Neural cell (in vitro differentiated cells): Measurements from ENCODE around the gene SYT11. TPM values are rescaled to one million over a fixed set of nuclear protein-coding genes. Genes with fewer than 3 reads are reported as not detected.

Experiments
- H2AFZ ChIP-seq: fragments of 200-600, 300-800 bp; sonication (generic), shearing (Covaris generic); 2 replicates; pipeline ENCODE4 v1.6.0; 2014; ENCODE audit warnings: low read depth, mild to moderate bottlenecking, antibody characterized with exemption, low read length, moderate library complexity
- H3F3A ChIP-seq: fragments of 200-600 bp; shearing (Covaris generic); 2 replicates; pipeline ENCODE4 v1.6.1; 2016; ENCODE audit warnings: mild to moderate bottlenecking, moderate library complexity, mixed read lengths, antibody characterized with exemption, low read length; ENCODE audit not compliant: insufficient read depth, poor library complexity, severe bottlenecking
- H3K27ac ChIP-seq: fragments of 200-600, 300-800 bp; sonication (generic), shearing (Covaris generic); 2 replicates; pipeline ENCODE4 v1.5.1; 2014; ENCODE audit warnings: mild to moderate bottlenecking, low read length, moderate library complexity
- H3K27me3 ChIP-seq: fragments of 300-800, 200-600 bp; sonication (generic), shearing (Covaris generic); 2 replicates; pipeline ENCODE4 v1.6.0; 2014; ENCODE audit warnings: mild to moderate bottlenecking, low read depth, low read length, moderate library complexity; ENCODE audit not compliant: insufficient read depth
- H3K36me3 ChIP-seq: fragments of 300-800, 200-600 bp; sonication (generic), shearing (Covaris generic); 2 replicates; pipeline ENCODE4 v1.5.1; 2014; ENCODE audit warnings: mild to moderate bottlenecking, antibody characterized with exemption, low read length, moderate library complexity; ENCODE audit not compliant: insufficient read depth
- H3K4me2 ChIP-seq: fragments of 300-800, 200-600 bp; sonication (generic), shearing (Covaris generic); 2 replicates; pipeline ENCODE4 v1.6.0; 2014; ENCODE audit warnings: mild to moderate bottlenecking, low read length
- H3K4me3 ChIP-seq: fragments of 300-800, 200-600 bp; sonication (generic), shearing (Covaris generic); 2 replicates; pipeline ENCODE4 v1.5.1; 2014; ENCODE audit warnings: mild to moderate bottlenecking, low read length, moderate library complexity
- H3K79me2 ChIP-seq: fragments of 200-600 bp; shearing (Covaris generic); replicated peaks from 2 replicates; pipeline ENCODE4 v1.6.0; 2014; ENCODE audit warnings: mild to moderate bottlenecking, low read length, moderate library complexity; ENCODE audit not compliant: insufficient read depth
- H3K9ac ChIP-seq: fragments of 300-800, 200-600 bp; sonication (generic), shearing (Covaris generic); 2 replicates; pipeline ENCODE4 v1.6.1; 2016; ENCODE audit warnings: mild to moderate bottlenecking, low read length, mixed read lengths
- H3K9me2 ChIP-seq: fragments of 200-600 bp; shearing (Covaris generic); 2 replicates; pipeline ENCODE4 v1.6.1; 2016; ENCODE audit warnings: mild to moderate bottlenecking, low read length, mixed read lengths; ENCODE audit not compliant: insufficient read depth
- H3K9me3 ChIP-seq: fragments of 200-600, 300-800 bp; sonication (generic), shearing (Covaris generic); 2 replicates; pipeline ENCODE4 v1.6.1; 2016; ENCODE audit warnings: mild to moderate bottlenecking, mixed run types, low read length, moderate library complexity, mixed read lengths
- H4K20me1 ChIP-seq: fragments of 200-600 bp; shearing (Covaris generic); 2 replicates; pipeline ENCODE4 v1.6.1; 2016; ENCODE audit warnings: mild to moderate bottlenecking, mixed run types; ENCODE audit not compliant: insufficient read depth
- EP300 ChIP-seq: fragments of 450-650 bp; conservative IDR thresholded peaks from 2 replicates; pipeline ENCODE4 v1.6.1; 2014; ENCODE audit warnings: antibody characterized with exemption, mild to moderate bottlenecking, moderate library complexity; ENCODE audit not compliant: poor library complexity, severe bottlenecking
- EZH2 ChIP-seq: fragments of 200-600, 300-800 bp; shearing (Covaris generic), sonication (generic); IDR thresholded peaks from 2 replicates; pipeline ENCODE4 v1.6.1; 2014; ENCODE audit warnings: antibody characterized with exemption, low read length, borderline replicate concordance, mild to moderate bottlenecking; ENCODE audit not compliant: insufficient read depth, poor library complexity, severe bottlenecking
- MXI1 ChIP-seq: fragments of 450-650 bp; conservative IDR thresholded peaks from 2 replicates; pipeline ENCODE4 v1.6.1; 2014; ENCODE audit warnings: antibody characterized with exemption, mild to moderate bottlenecking; ENCODE audit not compliant: poor library complexity, severe bottlenecking
- POLR2AphosphoS5 ChIP-seq: IDR thresholded peaks from 2 replicates; pipeline ENCODE4 v1.6.1; 2012
- RAD21 ChIP-seq: fragments of 450-650 bp; conservative IDR thresholded peaks from 2 replicates; pipeline ENCODE4 v1.6.1; 2014; ENCODE audit warnings: antibody characterized with exemption, mild to moderate bottlenecking, moderate library complexity
- SMC3 ChIP-seq: fragments of 450-650 bp; conservative IDR thresholded peaks from 2 replicates; pipeline ENCODE4 v1.6.1; 2014; ENCODE audit warnings: antibody characterized with exemption, mild to moderate bottlenecking, moderate library complexity; ENCODE audit not compliant: poor library complexity
- TAF1 ChIP-seq: IDR thresholded peaks from 2 replicates; pipeline ENCODE4 v1.6.1; 2012; ENCODE audit warnings: low read depth
- polyA plus RNA-seq: library from polyadenylated mRNA; depleted of rRNA; stranded (reverse); fragments of >200 nt; gene quantifications from 2 replicates; pipeline ENCODE4 v1.2.3, GENCODE V29; 2014
- TF ChIP-seq, protein P1 (sequence below): IDR thresholded peaks from 2 replicates; pipeline ENCODE4 v1.6.1; 2012; ENCODE audit warnings: borderline replicate concordance
- TF ChIP-seq, protein P2 (sequence below): fragments of 450-650 bp; IDR thresholded peaks from 2 replicates; pipeline ENCODE4 v1.5.1; 2014; ENCODE audit warnings: antibody characterized with exemption, mild to moderate bottlenecking, moderate library complexity; ENCODE audit not compliant: poor library complexity, severe bottlenecking

Gene SYT11
- polyA plus RNA-seq, 1 donor from 2014 or later = 122 TPM

DNA sequence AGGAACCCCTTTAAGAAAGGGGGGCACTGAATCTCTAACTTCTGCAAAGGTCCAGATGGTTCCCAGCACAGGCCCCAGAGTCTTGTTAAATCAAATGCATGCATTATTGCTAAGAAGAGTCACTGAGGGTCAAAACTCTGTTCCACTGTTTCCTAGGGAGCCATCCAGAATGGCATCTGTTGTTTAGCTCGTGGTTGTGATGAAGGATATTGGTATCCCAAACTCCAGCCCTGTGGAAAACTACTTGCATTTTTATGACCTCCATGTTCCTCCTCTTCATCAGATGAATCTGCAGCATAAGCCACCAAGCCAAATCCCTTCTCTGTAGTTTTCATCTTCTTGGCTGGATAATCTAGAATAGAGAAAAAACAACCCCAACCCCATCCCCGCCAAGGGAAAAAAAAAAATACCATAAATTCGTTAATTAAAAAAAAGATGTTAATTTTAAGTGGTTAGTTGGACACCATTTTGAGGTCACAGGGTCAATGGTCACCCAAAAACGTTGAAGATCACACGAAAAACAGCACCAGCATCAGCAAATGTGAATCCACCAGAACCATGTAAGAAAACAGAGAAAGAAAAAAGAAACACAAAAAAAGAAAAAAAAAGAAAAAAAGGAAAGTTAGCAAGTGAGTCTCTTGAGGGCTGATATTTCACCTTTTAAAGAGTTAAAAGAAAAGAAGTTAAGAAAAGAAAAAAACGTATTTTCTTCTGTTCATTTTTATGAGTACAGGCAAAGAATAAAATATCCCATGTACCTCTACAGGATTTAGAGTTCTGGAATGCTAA, 54.8 kb downstream of the SYT11 start:
- H3K79me2 ChIP-seq = peaks cover 16% of the 10 kb centered on the region
- H3F3A ChIP-seq = no peaks in the 10 kb centered on the region
- no peak overlapping the region for H3K27ac ChIP-seq
- TF ChIP-seq SMC3 (no peak), RAD21 (no peak), EZH2 (no peak), TAF1 (no peak)
- TF ChIP-seq, protein P1, sequence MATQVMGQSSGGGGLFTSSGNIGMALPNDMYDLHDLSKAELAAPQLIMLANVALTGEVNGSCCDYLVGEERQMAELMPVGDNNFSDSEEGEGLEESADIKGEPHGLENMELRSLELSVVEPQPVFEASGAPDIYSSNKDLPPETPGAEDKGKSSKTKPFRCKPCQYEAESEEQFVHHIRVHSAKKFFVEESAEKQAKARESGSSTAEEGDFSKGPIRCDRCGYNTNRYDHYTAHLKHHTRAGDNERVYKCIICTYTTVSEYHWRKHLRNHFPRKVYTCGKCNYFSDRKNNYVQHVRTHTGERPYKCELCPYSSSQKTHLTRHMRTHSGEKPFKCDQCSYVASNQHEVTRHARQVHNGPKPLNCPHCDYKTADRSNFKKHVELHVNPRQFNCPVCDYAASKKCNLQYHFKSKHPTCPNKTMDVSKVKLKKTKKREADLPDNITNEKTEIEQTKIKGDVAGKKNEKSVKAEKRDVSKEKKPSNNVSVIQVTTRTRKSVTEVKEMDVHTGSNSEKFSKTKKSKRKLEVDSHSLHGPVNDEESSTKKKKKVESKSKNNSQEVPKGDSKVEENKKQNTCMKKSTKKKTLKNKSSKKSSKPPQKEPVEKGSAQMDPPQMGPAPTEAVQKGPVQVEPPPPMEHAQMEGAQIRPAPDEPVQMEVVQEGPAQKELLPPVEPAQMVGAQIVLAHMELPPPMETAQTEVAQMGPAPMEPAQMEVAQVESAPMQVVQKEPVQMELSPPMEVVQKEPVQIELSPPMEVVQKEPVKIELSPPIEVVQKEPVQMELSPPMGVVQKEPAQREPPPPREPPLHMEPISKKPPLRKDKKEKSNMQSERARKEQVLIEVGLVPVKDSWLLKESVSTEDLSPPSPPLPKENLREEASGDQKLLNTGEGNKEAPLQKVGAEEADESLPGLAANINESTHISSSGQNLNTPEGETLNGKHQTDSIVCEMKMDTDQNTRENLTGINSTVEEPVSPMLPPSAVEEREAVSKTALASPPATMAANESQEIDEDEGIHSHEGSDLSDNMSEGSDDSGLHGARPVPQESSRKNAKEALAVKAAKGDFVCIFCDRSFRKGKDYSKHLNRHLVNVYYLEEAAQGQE = no peak
- peaks cover 5% of the 10 kb centered on the region for H3K36me3 ChIP-seq
- H3K9ac ChIP-seq = no peak overlapping the region
- H2AFZ ChIP-seq = no peak overlapping the region
- no peaks in the 10 kb centered on the region for H3K9me3 ChIP-seq
- H3K4me2 ChIP-seq = no peak overlapping the region
- H4K20me1 ChIP-seq = no peaks in the 10 kb centered on the region
- H3K27me3 ChIP-seq = no peaks in the 10 kb centered on the region
- H3K4me3 ChIP-seq = no peak overlapping the region
- no peaks in the 10 kb centered on the region for H3K9me2 ChIP-seq

DNA sequence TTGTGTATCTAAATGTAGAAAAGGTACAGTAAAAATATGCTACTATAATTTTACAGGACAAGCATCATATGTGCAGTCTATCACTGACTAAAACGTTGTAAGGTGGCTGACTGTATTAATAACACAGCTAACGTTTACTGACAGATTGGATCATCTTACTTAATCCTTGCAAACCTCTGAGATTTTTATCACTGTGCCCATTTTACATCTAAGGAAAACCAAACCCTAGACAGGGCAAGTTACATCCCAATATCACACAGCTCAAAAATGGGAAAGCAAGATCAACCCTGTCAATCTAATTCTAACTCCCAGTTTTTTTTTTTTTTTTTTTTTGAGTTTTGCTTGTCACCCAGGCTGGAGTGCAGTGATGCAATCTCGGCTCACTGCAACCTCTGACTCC, 59.3 kb downstream of the SYT11 start:
- Histone ChIP-seq H3K79me2 (peaks cover 4% of the 10 kb centered on the region), H3K4me3 (no peak overlapping the region), H3F3A (no peaks in the 10 kb centered on the region), H3K4me2 (no peak overlapping the region), H2AFZ (no peak overlapping the region), H3K9me3 (no peaks in the 10 kb centered on the region), H3K27me3 (no peaks in the 10 kb centered on the region), H3K9ac (no peak overlapping the region), H3K36me3 (peaks cover 14% of the 10 kb centered on the region), H4K20me1 (no peaks in the 10 kb centered on the region), H3K27ac (no peak overlapping the region), H3K9me2 (no peaks in the 10 kb centered on the region)
- TF ChIP-seq, protein P1 = no peak
- TF ChIP-seq, protein P2, sequence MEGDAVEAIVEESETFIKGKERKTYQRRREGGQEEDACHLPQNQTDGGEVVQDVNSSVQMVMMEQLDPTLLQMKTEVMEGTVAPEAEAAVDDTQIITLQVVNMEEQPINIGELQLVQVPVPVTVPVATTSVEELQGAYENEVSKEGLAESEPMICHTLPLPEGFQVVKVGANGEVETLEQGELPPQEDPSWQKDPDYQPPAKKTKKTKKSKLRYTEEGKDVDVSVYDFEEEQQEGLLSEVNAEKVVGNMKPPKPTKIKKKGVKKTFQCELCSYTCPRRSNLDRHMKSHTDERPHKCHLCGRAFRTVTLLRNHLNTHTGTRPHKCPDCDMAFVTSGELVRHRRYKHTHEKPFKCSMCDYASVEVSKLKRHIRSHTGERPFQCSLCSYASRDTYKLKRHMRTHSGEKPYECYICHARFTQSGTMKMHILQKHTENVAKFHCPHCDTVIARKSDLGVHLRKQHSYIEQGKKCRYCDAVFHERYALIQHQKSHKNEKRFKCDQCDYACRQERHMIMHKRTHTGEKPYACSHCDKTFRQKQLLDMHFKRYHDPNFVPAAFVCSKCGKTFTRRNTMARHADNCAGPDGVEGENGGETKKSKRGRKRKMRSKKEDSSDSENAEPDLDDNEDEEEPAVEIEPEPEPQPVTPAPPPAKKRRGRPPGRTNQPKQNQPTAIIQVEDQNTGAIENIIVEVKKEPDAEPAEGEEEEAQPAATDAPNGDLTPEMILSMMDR = no peak
- TF ChIP-seq RAD21 = no peak
- no peak for TF ChIP-seq POLR2AphosphoS5
- TF ChIP-seq EP300 = no peak
- TF ChIP-seq SMC3 = no peak
- no peak for TF ChIP-seq TAF1
- TF ChIP-seq MXI1 = no peak
- no peak for TF ChIP-seq EZH2
